NT2/D1 (cell line): Measurements from ENCODE around the gene EDAR.

Experiments used
- SUZ12 ChIP-seq: IDR thresholded peaks from 2 replicates; pipeline ENCODE4 v1.6.1; 2011; ENCODE audit not compliant: insufficient read length, insufficient read depth; ENCODE audit errors: extremely low read depth
- YY1 ChIP-seq: IDR thresholded peaks from 2 replicates; pipeline ENCODE4 v1.6.1; 2011; ENCODE audit not compliant: insufficient read length, insufficient read depth
- ZNF274 ChIP-seq: IDR thresholded peaks from 2 replicates; pipeline ENCODE4 v1.6.1; 2011; ENCODE audit warnings: mild to moderate bottlenecking, low read depth, low read length

DNA sequence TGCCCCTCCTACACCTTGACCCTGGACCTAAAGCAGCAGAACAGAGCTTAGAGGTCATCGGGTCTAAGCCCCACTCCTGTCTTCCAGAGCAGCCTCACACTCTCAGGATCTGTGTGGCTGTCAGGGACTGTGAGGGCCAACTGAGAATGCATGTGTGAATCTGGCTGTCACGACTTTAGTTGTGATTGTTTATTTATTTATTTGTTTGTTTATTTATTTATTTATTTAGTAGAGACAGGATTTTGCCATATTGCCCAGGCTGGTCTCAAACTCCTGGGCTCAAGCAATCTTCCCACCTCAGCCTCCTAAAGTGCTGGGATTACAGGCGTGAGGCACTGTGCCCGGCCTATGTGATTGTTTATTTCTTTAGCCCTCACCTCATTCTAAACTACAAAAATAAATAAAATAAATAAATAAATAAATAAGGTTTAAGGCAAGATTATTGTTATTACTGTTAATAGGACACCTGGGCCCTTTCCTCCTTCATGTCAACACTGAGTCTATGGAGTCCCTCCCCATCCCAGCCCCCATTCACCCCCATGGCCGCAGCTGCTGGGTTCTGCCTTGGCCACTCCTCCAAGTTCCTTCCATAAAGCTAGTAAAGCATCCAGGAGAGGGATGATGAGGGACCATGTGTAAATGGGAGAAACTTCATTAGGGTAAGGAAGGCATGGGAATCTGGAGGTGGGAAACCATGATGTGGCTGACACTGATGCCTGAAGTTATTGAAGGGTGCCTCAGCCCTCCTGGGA, 39.9 kb upstream of the EDAR start:
- TF ChIP-seq YY1 = no peak
- TF ChIP-seq ZNF274 = no peak
- TF ChIP-seq SUZ12 = no peak
